ENCODE data around the gene RASA2.
"Not testable (repeated sequence)": the region's sequence is repeated elsewhere in the genome, so short reads cannot be mapped to it uniquely, and the experiment has no call there.

The RASA2 gene

GRCh38 chr3:141493184-141493583 is 6.4 kb downstream of the RASA2 start:
- DNase-seq (ENCODE audit: low read depth, low spot score): no peak

GRCh38 chr3:141497589-141497988 is 10.8 kb downstream of the RASA2 start:
- not testable (repeated sequence) for DNase-seq (ENCODE audit: low read depth, low spot score)

- no peak for DNase-seq (ENCODE audit: low read depth, low spot score)
Observed at GRCh38 chr3:141498598-141499223, 11.9 kb downstream of the RASA2 start.

GRCh38 chr3:141499284-141499683 is 12.5 kb downstream of the RASA2 start:
- DNase-seq (ENCODE audit: low read depth, low spot score): no peak

GRCh38 chr3:141499965-141500364 is 13.1 kb downstream of the RASA2 start:
- no peak for DNase-seq (ENCODE audit: low read depth, low spot score)

- DNase-seq (ENCODE audit: low read depth, low spot score): no peak
Observed at GRCh38 chr3:141500397-141500796, 13.6 kb downstream of the RASA2 start.

- no peak for DNase-seq (ENCODE audit: low read depth, low spot score)
Observed at GRCh38 chr3:141505166-141505565, 18.3 kb downstream of the RASA2 start.

- no peak for DNase-seq (ENCODE audit: low read depth, low spot score)
Observed at GRCh38 chr3:141506071-141506470, 19.2 kb downstream of the RASA2 start.

- DNase-seq (ENCODE audit: low read depth, low spot score): no peak
Observed at GRCh38 chr3:141507392-141508066, 20.7 kb downstream of the RASA2 start.

GRCh38 chr3:141508067-141508436 is 21.2 kb downstream of the RASA2 start:
- no peak for DNase-seq (ENCODE audit: low read depth, low spot score)

- no peak for DNase-seq (ENCODE audit: low read depth, low spot score)
Observed at GRCh38 chr3:141511361-141511760, 24.5 kb downstream of the RASA2 start.

GRCh38 chr3:141514382-141514781 is 27.6 kb downstream of the RASA2 start:
- DNase-seq (ENCODE audit: low read depth, low spot score): no peak

GRCh38 chr3:141519587-141519986 is 32.8 kb downstream of the RASA2 start:
- DNase-seq (ENCODE audit: low read depth, low spot score): no peak

GRCh38 chr3:141521781-141522180 is 35.0 kb downstream of the RASA2 start:
- no peak for DNase-seq (ENCODE audit: low read depth, low spot score)

GRCh38 chr3:141523615-141524375 is 37.0 kb downstream of the RASA2 start:
- DNase-seq (ENCODE audit: low read depth, low spot score): no peak

- DNase-seq (ENCODE audit: low read depth, low spot score): no peak
Observed at GRCh38 chr3:141524988-141525387, 38.2 kb downstream of the RASA2 start.

GRCh38 chr3:141525814-141526213 is 39.0 kb downstream of the RASA2 start:
- no peak for DNase-seq (ENCODE audit: low read depth, low spot score)

- DNase-seq (ENCODE audit: low read depth, low spot score): no peak
Observed at GRCh38 chr3:141526709-141527108, 39.9 kb downstream of the RASA2 start.

- DNase-seq (ENCODE audit: low read depth, low spot score): no peak
Observed at GRCh38 chr3:141528800-141529199, 42.0 kb downstream of the RASA2 start.

- DNase-seq (ENCODE audit: low read depth, low spot score): no peak
Observed at GRCh38 chr3:141529256-141529655, 42.4 kb downstream of the RASA2 start.

- DNase-seq (ENCODE audit: low read depth, low spot score): no peak
Observed at GRCh38 chr3:141529717-141530414, 43.0 kb downstream of the RASA2 start.

GRCh38 chr3:141530415-141530768 is 43.6 kb downstream of the RASA2 start:
- peak; percentile 32 for DNase-seq (ENCODE audit: low read depth, low spot score)

Data from smooth muscle cell of the brain vasculature (primary cell).